Fibroblast of lung (primary cell): Measurements from ENCODE around the gene VIPAS39. TPM values are rescaled to one million over a fixed set of nuclear protein-coding genes. Genes with fewer than 3 reads are reported as not detected.
A peak's percentile ranks its signal among the peaks of the same experiment; 100 is the strongest.

Experiments used
- DNase-seq, 2 donors: peaks; one replicate each; pipeline versions ENCODE4 v3.0.0 to v3.0.0-alpha.2; 2010; ENCODE audit warnings: low read depth in 2 of 2
- H2AFZ ChIP-seq: 2 replicates; pipeline ENCODE4 v1.5.1; 2012; ENCODE audit warnings: low read length, control low read depth, inconsistent platforms
- H3K27ac ChIP-seq: 2 replicates; pipeline ENCODE4 v1.5.1; 2011; ENCODE audit warnings: low read length, control low read depth; ENCODE audit not compliant: insufficient read depth
- H3K27me3 ChIP-seq: 2 replicates; pipeline ENCODE4 v1.5.1; 2011; ENCODE audit warnings: mild to moderate bottlenecking, low read length; ENCODE audit not compliant: control insufficient read depth, insufficient read depth
- H3K36me3 ChIP-seq: 2 replicates; pipeline ENCODE4 v1.5.1; 2011; ENCODE audit warnings: low read length; ENCODE audit not compliant: control insufficient read depth, insufficient read depth
- H3K4me1 ChIP-seq: 2 replicates; pipeline ENCODE4 v1.5.1; 2011; ENCODE audit warnings: low read length; ENCODE audit not compliant: control insufficient read depth, insufficient read depth; ENCODE audit errors: extremely low read depth
- H3K4me2 ChIP-seq: 2 replicates; pipeline ENCODE4 v1.5.1; 2011; ENCODE audit warnings: low read length, control low read depth; ENCODE audit not compliant: insufficient read depth; ENCODE audit errors: extremely low read depth
- H3K4me3 ChIP-seq, 4 experiments: fragments of 200-600 bp in 1 of 4; sonication (generic) in 1 of 4; replicated peaks in 1 of 4; 2 replicates each; pipeline ENCODE4 v1.5.1; 2011 to 2016; ENCODE audit warnings: low read length in 4 of 4, low read depth in 3 of 4, mild to moderate bottlenecking in 3 of 4, control low read depth in 2 of 4, inconsistent platforms in 1 of 4, mixed read lengths in 1 of 4; ENCODE audit not compliant: insufficient read depth in 1 of 4; ENCODE audit errors: control extremely low read depth in 1 of 4
- H3K79me2 ChIP-seq: 2 replicates; pipeline ENCODE4 v1.5.1; 2012; ENCODE audit warnings: mild to moderate bottlenecking, low read length, inconsistent platforms; ENCODE audit not compliant: control insufficient read depth, insufficient read depth
- H3K9ac ChIP-seq: 2 replicates; pipeline ENCODE4 v1.5.1; 2011; ENCODE audit warnings: mild to moderate bottlenecking, low read length, control low read depth; ENCODE audit not compliant: insufficient read depth
- H3K9me3 ChIP-seq: 2 replicates; pipeline ENCODE4 v1.5.1; 2012; ENCODE audit warnings: low read depth, low read length; ENCODE audit not compliant: control insufficient read depth, insufficient read depth
- H4K20me1 ChIP-seq: 2 replicates; pipeline ENCODE4 v1.5.1; 2011; ENCODE audit warnings: low read length; ENCODE audit not compliant: control insufficient read depth, insufficient read depth; ENCODE audit errors: extremely low read depth
- EZH2 ChIP-seq: IDR thresholded peaks from 2 replicates; pipeline ENCODE4 v1.5.1; 2012; ENCODE audit warnings: low read length, control low read depth, mild to moderate bottlenecking; ENCODE audit errors: missing control alignments
- polyA plus RNA-seq, 2 donors: library from polyadenylated mRNA; depleted of rRNA in 1 of 2; stranded (reverse) in 1 of 2; unstranded in 1 of 2; fragments of >200 nt; gene quantifications; 2 replicates each; pipeline ENCODE4 v1.2.1, GENCODE V29; 2011 to 2012; ENCODE audit warnings: missing spikeins in 1 of 2
- total RNA-seq: library from RNA; depleted of rRNA; stranded (reverse); fragments of >200 nt; gene quantifications from 2 replicates; pipeline ENCODE4 v1.2.1, GENCODE V29; 2014
- TF ChIP-seq, protein P1 (sequence below), 2 donors: IDR thresholded peaks in 1 of 2; conservative IDR thresholded peaks in 1 of 2; 1 replicate in 1 of 2; 2 replicates in 1 of 2; pipeline ENCODE4 v1.5.1; 2011 to 2012; ENCODE audit warnings: low read length in 2 of 2, control low read depth in 1 of 2, inconsistent platforms in 1 of 2, low read depth in 1 of 2, mild to moderate bottlenecking in 1 of 2

Gene VIPAS39
- total and polyA plus RNA-seq, 2 donors (not counting 1 experiment from before 2014, with no cell fraction given) = 28.1 to 28.2 TPM

DNA sequence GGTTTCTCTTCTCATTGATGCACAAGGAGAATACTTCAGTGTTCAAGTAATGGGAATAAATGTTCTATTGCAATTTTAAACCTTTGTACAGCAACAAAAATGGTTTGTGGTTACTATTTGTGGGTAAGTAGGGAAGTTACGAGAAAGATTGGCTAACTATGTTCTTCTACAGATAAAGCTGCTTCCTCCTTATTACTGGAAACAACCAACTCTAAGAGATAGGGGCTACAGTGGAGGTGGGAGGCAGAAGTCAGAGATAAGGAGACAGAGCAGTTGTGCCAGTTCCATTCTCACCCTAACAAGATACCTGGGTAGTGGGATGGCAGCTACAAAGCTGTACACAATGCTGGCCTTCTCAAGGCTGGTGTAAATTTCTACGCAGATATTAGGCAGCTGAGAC, 50.2 kb downstream of the VIPAS39 start:
- Histone ChIP-seq H3K27ac (no peak overlapping the region), H3K4me2 (no peak overlapping the region), H4K20me1 (no peaks in the 10 kb centered on the region), H3K27me3 (no peaks in the 10 kb centered on the region), H3K79me2 (no peaks in the 10 kb centered on the region), H3K9me3 (no peaks in the 10 kb centered on the region), H3K36me3 (no peaks in the 10 kb centered on the region), H3K9ac (no peak overlapping the region), H3K4me3 (no peak overlapping the region), H3K4me1 (no peaks in the 10 kb centered on the region), H2AFZ (no peak overlapping the region)
- TF ChIP-seq, protein P1, sequence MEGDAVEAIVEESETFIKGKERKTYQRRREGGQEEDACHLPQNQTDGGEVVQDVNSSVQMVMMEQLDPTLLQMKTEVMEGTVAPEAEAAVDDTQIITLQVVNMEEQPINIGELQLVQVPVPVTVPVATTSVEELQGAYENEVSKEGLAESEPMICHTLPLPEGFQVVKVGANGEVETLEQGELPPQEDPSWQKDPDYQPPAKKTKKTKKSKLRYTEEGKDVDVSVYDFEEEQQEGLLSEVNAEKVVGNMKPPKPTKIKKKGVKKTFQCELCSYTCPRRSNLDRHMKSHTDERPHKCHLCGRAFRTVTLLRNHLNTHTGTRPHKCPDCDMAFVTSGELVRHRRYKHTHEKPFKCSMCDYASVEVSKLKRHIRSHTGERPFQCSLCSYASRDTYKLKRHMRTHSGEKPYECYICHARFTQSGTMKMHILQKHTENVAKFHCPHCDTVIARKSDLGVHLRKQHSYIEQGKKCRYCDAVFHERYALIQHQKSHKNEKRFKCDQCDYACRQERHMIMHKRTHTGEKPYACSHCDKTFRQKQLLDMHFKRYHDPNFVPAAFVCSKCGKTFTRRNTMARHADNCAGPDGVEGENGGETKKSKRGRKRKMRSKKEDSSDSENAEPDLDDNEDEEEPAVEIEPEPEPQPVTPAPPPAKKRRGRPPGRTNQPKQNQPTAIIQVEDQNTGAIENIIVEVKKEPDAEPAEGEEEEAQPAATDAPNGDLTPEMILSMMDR (conservative IDR thresholded peaks at IDR 0.05 in 1 of 2, IDR thresholded peaks at IDR 0.05 in 1 of 2; ENCODE audit: low read depth in 1 of 2, low read length in 2 of 2) = no peak
- no peak for TF ChIP-seq EZH2
- DNase-seq = peak in 1 of 2 donors; percentile 40

GRCh38 chr14:77406718-77407117, 50.7 kb downstream of the VIPAS39 start:
- H3K4me3 ChIP-seq = no peak overlapping the region
- no peaks in the 10 kb centered on the region for H4K20me1 ChIP-seq
- H3K79me2 ChIP-seq = no peaks in the 10 kb centered on the region
- H3K27me3 ChIP-seq = no peaks in the 10 kb centered on the region
- H2AFZ ChIP-seq = no peak overlapping the region
- H3K9ac ChIP-seq = no peak overlapping the region
- H3K27ac ChIP-seq = no peak overlapping the region
- no peaks in the 10 kb centered on the region for H3K36me3 ChIP-seq
- TF ChIP-seq EZH2 = no peak
- TF ChIP-seq, protein P1 (conservative IDR thresholded peaks at IDR 0.05 in 1 of 2, IDR thresholded peaks at IDR 0.05 in 1 of 2; ENCODE audit: low read depth in 1 of 2, low read length in 2 of 2) = no peak
- H3K4me1 ChIP-seq = no peaks in the 10 kb centered on the region
- H3K9me3 ChIP-seq = no peaks in the 10 kb centered on the region
- H3K4me2 ChIP-seq = no peak overlapping the region
- DNase-seq = peak; percentile 19 to 50

GRCh38 chr14:77406086-77406485, 51.3 kb downstream of the VIPAS39 start:
- H3K9me3 ChIP-seq = no peaks in the 10 kb centered on the region
- no peak overlapping the region for H3K4me3 ChIP-seq
- H3K27me3 ChIP-seq = no peaks in the 10 kb centered on the region
- H3K27ac ChIP-seq = no peak overlapping the region
- H4K20me1 ChIP-seq = no peaks in the 10 kb centered on the region
- no peak overlapping the region for H2AFZ ChIP-seq
- no peak overlapping the region for H3K9ac ChIP-seq
- TF ChIP-seq, protein P1 (conservative IDR thresholded peaks at IDR 0.05 in 1 of 2, IDR thresholded peaks at IDR 0.05 in 1 of 2; ENCODE audit: low read depth in 1 of 2, low read length in 2 of 2) = no peak
- TF ChIP-seq EZH2 = no peak
- no peak overlapping the region for H3K4me2 ChIP-seq
- no peaks in the 10 kb centered on the region for H3K4me1 ChIP-seq
- no peaks in the 10 kb centered on the region for H3K79me2 ChIP-seq
- H3K36me3 ChIP-seq = no peaks in the 10 kb centered on the region
- peak in 1 of 2 donors; percentile 42 for DNase-seq
